M059J (cell line): ENCODE measurements around the gene CHMP4B. TPM values are rescaled to one million over a fixed set of nuclear protein-coding genes. Genes with fewer than 3 reads are reported as not detected.

Experiments
- DNase-seq: peaks from one replicate; pipeline ENCODE4 v3.0.0-alpha.2; 2012; ENCODE audit warnings: low read depth
- total RNA-seq: library from RNA; depleted of rRNA; stranded (reverse); fragments of >200 nt; shearing (Covaris generic); gene quantifications from 2 replicates; pipeline ENCODE4 v1.2.3, GENCODE V29; 2014; rRNA removed

CHMP4B gene
- total RNA-seq, 1 experiment from 2014 or later = 81.9 TPM

- no peak for DNase-seq
Measured at GRCh38 chr20:33900521-33901131, 89.5 kb downstream of the CHMP4B start.

- DNase-seq = no peak
Measured at GRCh38 chr20:33901132-33901523, 90.0 kb downstream of the CHMP4B start.

- DNase-seq = no peak
Measured at GRCh38 chr20:33902011-33902410, 90.9 kb downstream of the CHMP4B start.

Other genes with a start within 250 kb of the CHMP4B start
- 0.12 TPM in 1 of 2 replicates, not detected in the other for gene C20orf144, start 149.0 kb upstream of the CHMP4B start, total RNA-seq
- gene ACTL10, start 144.4 kb upstream of the CHMP4B start, total RNA-seq = not detected in 2 replicates
- 32.0 and 60.5 TPM in 2 replicates for gene NECAB3, start 136.9 kb upstream of the CHMP4B start, total RNA-seq
- gene E2F1, start 125.0 kb upstream of the CHMP4B start, total RNA-seq = 46.3 and 67.8 TPM in 2 replicates
- gene PXMP4, start 91.0 kb upstream of the CHMP4B start, total RNA-seq = 15.6 and 18.0 TPM in 2 replicates
- gene ZNF341, start 79.4 kb upstream of the CHMP4B start, total RNA-seq = 1.7 and 2.6 TPM in 2 replicates
- gene RALY, start 182.6 kb downstream of the CHMP4B start, total RNA-seq = 183 and 230 TPM in 2 replicates